ENCODE measurements around the gene YWHAH.

YWHAH gene

GRCh38 chr22:31957970-31958594 is 13.7 kb downstream of the YWHAH start:
- DNase-seq (ENCODE audit: low read depth in 1 of 2, low spot score in 1 of 2), result no peak
- TF ChIP-seq CTCF (IDR thresholded peaks at IDR 0.05; ENCODE audit: insufficient read depth, low read length) (no peak), POLR2AphosphoS5 (IDR thresholded peaks at IDR 0.05; ENCODE audit: low read depth) (no peak), GABPA (IDR thresholded peaks at IDR 0.05; ENCODE audit: low read depth) (no peak), REST (IDR thresholded peaks at IDR 0.05; ENCODE audit: insufficient replicate concordance, low read depth) (no peak), SPI1 (IDR thresholded peaks at IDR 0.05; ENCODE audit: borderline replicate concordance, low read depth) (no peak)
- H3K27ac ChIP-seq (replicated peaks), result no peak overlapping the region
- H3K27me3 ChIP-seq (ENCODE audit: insufficient read depth, poor library complexity, severe bottlenecking), result no peaks in the 10 kb centered on the region
- H3K4me3 ChIP-seq (replicated peaks; ENCODE audit: insufficient read depth, low read length), result no peak overlapping the region

GRCh38 chr22:31958625-31959239 is 14.4 kb downstream of the YWHAH start:
- Histone ChIP-seq H3K4me3 (replicated peaks; ENCODE audit: insufficient read depth, low read length) (no peak overlapping the region), H3K27ac (replicated peaks) (no peak overlapping the region), H3K27me3 (ENCODE audit: insufficient read depth, poor library complexity, severe bottlenecking) (no peaks in the 10 kb centered on the region)
- TF ChIP-seq SPI1 (IDR thresholded peaks at IDR 0.05; ENCODE audit: borderline replicate concordance, low read depth) (no peak), REST (IDR thresholded peaks at IDR 0.05; ENCODE audit: insufficient replicate concordance, low read depth) (no peak), POLR2AphosphoS5 (IDR thresholded peaks at IDR 0.05; ENCODE audit: low read depth) (no peak; the same call in 1 of the 2 replicates), GABPA (IDR thresholded peaks at IDR 0.05; ENCODE audit: low read depth) (no peak), CTCF (IDR thresholded peaks at IDR 0.05; ENCODE audit: insufficient read depth, low read length) (no peak)
- DNase-seq (ENCODE audit: low read depth in 1 of 2, low spot score in 1 of 2), result no peak

GRCh38 chr22:31960767-31961166 is 16.4 kb downstream of the YWHAH start:
- H3K27ac ChIP-seq (replicated peaks), result no peak overlapping the region
- DNase-seq (ENCODE audit: low read depth in 1 of 2, low spot score in 1 of 2), result no peak
- H3K27me3 ChIP-seq (ENCODE audit: insufficient read depth, poor library complexity, severe bottlenecking), result no peaks in the 10 kb centered on the region
- TF ChIP-seq REST (IDR thresholded peaks at IDR 0.05; ENCODE audit: insufficient replicate concordance, low read depth) (no peak), CTCF (IDR thresholded peaks at IDR 0.05; ENCODE audit: insufficient read depth, low read length) (no peak), POLR2AphosphoS5 (IDR thresholded peaks at IDR 0.05; ENCODE audit: low read depth) (no peak), SPI1 (IDR thresholded peaks at IDR 0.05; ENCODE audit: borderline replicate concordance, low read depth) (no peak), GABPA (IDR thresholded peaks at IDR 0.05; ENCODE audit: low read depth) (no peak)
- H3K4me3 ChIP-seq (replicated peaks; ENCODE audit: insufficient read depth, low read length), result no peak overlapping the region

Data from HL-60 (cell line).